Epithelial cell of prostate (primary cell): ENCODE measurements around the gene STAG3.
"Not testable (repeated sequence)": the region's sequence is repeated elsewhere in the genome, so short reads cannot be mapped to it uniquely, and the experiment has no call there.

Experiments used
- DNase-seq: peaks from one replicate; pipeline ENCODE4 v3.0.0-alpha.2; 2011; ENCODE audit warnings: low read depth, low spot score
- H3K27ac ChIP-seq: fragments of 450-650 bp; 2 replicates; pipeline ENCODE4 v1.5.1; 2017; ENCODE audit warnings: mild to moderate bottlenecking

STAG3 gene, protein sequence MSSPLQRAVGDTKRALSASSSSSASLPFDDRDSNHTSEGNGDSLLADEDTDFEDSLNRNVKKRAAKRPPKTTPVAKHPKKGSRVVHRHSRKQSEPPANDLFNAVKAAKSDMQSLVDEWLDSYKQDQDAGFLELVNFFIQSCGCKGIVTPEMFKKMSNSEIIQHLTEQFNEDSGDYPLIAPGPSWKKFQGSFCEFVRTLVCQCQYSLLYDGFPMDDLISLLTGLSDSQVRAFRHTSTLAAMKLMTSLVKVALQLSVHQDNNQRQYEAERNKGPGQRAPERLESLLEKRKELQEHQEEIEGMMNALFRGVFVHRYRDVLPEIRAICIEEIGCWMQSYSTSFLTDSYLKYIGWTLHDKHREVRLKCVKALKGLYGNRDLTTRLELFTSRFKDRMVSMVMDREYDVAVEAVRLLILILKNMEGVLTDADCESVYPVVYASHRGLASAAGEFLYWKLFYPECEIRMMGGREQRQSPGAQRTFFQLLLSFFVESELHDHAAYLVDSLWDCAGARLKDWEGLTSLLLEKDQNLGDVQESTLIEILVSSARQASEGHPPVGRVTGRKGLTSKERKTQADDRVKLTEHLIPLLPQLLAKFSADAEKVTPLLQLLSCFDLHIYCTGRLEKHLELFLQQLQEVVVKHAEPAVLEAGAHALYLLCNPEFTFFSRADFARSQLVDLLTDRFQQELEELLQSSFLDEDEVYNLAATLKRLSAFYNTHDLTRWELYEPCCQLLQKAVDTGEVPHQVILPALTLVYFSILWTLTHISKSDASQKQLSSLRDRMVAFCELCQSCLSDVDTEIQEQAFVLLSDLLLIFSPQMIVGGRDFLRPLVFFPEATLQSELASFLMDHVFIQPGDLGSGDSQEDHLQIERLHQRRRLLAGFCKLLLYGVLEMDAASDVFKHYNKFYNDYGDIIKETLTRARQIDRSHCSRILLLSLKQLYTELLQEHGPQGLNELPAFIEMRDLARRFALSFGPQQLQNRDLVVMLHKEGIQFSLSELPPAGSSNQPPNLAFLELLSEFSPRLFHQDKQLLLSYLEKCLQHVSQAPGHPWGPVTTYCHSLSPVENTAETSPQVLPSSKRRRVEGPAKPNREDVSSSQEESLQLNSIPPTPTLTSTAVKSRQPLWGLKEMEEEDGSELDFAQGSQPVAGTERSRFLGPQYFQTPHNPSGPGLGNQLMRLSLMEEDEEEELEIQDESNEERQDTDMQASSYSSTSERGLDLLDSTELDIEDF

DNA sequence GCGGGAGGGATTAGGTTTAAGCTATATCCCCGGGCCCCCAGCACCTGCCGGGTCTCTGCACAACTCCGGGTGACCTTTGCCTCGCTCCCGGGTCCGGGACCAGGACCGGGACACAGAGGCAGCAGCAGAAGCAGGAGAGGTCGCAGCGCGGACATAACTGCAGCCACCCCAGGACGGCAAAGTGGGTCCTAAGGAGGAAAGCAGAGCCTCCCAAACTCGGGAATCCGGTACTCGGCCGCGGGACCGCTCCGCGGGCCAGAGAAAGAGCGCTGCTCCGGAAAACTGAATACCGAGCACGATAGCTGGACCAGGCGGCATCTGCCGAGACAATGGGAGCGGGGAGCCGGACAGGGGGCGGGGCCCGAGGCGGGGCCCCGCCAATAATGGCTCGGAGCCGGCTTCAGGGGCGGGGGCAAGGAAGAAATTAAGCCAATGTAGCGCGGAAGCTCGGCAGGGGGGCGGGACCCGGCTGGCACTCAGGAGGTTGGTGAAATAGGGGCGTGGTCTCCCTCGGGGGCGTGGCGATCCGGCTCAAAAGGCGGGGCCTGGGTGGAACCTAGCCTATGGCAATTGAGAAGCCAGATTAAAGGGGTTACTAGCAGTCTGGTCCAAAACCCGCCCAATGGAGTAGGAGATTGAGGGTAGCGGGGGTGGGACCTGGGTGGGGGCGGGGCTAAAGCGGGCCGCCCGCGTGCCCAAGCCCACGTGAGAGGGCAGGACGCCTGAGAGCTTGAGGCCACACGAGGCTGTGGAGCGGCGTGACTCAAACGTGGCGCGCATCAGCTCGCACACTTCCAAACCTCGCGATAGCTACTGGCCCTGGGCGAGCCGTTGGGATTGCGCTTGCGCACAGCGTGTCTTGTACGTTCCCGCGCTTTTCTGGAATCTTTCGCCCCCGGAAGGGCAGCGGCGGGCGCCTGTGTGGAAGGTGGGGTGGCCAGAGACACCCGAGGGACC is at the start of gene STAG3, which contains the start of gene GPC2:
Gene STAG3, plus strand, starts transcription at position 874 of the 957 bp plus-strand sequence. CDS start 2,639 bp downstream, outside the sequence.
Gene GPC2, minus strand, starts transcription at position 337 of the 957 bp plus-strand sequence. Its CDS starts 182 bp downstream, at position 155.
- no peak within 1 kb of the TSS for H3K27ac ChIP-seq
- DNase-seq = peak; percentile 68

DNA sequence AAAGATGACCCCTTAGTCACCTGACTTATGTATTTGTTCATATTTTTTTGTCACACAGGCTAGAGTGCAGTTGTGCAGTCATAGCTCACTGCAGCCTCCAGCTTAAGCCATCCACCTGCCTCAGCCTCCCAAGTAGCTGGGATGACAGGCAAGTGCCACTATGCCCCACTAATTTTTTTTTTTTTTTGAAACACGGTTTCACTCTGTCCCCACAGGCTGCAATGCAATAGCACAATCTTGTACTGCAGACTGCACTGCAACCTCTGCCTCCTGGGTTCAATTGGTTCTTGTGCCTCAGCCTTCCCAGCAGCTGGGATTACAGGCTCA is 49.1 kb upstream of the STAG3 start:
- no peak for DNase-seq
- no peak overlapping the region for H3K27ac ChIP-seq

DNA sequence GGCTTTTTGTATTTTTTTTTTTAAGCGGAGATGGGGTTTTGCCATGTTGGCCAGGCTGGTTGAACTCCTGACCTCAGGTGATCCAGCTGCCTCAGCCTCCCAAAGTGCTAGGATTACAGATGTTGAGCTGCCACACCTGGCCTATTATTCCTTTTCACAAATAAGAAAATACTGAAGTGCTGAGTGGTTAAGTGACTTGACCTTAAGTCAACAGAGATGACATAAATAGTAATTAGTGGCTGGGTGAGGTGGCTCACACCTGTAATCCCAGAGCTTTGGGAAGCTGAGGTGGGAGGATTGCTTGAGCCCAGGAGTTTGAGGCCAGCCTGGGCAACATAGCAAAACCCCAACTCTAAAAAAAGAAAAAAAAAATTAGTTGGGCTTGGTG is 47.5 kb upstream of the STAG3 start:
- DNase-seq = not testable (repeated sequence)
- H3K27ac ChIP-seq = peak overlapping the region; percentile 40

DNA sequence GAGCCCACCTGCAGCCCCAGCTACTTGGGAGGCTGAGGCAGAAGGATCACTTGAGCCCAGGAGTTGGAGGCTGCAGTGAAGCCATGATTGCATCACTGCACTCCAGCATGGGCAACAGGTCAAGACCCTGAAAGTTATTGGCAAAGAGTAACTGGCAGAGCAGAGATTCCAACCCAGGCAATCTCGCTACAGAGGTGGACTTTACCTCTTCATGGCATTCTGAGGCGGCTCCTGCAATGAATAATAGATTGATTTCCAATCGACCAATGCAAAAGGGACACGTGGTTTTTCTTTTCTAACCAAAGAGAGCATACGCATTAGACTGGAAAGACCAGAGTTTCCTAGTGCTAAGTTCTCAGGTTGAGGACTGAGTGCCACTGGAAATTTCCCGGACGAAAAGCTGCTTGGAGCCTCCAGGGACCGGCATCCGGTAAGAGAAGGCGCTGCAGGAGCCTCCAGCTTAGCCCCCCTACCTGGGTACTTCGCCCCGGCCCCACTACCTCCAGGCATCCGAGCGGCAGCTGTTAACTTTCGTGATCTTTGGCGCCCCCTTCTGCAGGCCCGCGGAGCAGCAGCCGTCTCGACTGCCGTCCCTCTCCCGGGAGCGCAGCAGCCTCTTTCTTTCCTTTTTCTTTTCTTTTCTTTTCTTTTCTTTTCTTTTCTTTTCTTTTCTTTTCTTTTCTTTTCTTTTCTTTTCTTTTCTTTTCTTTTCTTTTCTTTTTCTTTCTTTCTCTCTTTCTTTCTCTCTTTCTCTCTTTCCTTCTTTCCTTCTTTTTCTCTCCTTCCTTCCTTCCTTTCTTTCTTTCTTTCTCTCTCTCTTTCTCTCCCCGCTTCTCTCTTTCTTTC is 46.9 kb upstream of the STAG3 start:
- DNase-seq = no peak

DNA sequence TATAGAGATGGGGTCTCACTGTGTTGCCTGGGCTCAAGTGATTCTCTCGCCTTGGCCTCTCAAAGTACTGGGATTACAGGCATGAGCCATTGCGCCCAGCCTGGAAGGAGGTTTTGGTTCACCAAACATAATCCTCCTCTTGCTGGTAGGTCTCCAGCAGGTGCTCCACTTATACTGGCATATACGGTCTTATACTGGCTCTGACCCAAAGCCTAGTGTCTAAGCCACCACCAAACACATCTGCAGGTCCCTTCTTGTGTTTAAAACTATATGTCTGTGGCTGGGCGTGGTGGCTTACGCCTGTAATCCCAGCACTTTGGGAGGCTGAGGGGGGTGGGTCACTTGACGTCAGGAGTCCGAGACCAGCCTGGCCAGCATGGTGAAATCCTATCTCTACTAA is 45.6 kb upstream of the STAG3 start:
- DNase-seq = no peak
- no peak overlapping the region for H3K27ac ChIP-seq

More for the DNA sequence above, 46.9 kb upstream of the STAG3 start:
- peak overlapping the region; percentile 40 for H3K27ac ChIP-seq

DNA sequence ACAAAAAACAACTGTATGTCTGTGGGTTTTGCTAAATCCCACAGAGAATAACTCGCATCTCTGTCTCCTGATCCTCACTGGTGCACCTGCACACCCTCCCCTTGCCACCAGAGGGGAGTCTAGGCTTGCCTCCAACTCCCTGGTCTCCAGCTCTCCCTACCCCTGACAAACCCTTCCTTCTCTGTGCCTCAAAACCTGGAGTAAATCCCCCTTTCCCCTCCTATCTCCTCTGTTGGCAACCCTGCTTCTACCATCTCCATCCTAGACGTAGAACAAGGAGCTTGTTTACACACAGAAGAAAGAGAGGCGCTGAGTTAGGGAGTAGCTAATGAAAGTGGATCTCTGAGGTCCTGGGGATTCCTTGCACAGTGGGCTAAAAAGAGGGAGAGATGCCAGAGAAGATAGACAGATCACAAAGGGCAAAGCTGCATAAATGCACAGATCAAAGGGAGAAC is 45.0 kb upstream of the STAG3 start:
- DNase-seq = no peak
- no peak overlapping the region for H3K27ac ChIP-seq

DNA sequence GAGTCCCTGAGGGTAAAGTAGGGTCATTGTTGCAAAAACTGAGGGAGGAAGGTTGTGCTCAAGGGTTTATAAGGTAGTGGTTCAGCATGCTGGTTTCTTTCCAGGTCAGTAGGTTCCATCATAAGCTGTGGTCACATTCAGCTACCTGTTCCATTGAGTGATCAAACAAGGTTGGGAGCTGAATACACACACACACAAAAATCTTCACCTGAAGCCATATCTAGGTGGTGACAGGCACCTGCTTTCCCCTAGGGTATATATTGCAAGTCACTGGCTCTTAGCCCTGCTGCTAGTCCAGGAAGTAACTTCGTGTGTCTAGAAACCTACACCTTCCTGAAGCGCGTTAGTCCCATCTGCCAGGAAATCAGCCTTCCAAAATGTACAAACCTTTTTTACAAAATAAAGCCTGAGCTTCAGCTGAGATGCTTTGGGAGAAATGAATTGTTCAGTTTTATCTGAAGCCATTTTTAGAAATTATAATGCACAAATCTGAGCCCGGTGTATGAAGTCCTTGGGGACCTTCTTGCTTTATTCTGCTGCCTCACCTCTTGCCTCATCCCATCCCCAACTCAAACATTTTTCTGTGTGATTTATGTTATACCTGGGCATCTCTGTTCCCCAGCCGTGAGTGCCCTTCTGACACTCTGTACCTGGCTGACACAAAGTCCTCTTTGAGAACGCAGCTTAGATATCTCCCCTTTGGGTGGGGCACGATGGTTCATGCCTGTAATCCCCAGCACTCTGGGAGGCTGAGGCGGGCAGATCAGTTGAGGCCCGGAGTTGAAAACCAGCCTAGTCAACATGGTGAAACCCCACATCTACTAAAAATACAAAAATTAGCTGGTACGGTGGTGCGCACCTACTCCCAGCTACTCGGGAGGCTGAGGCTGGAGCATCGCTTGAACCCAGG is 39.6 kb upstream of the STAG3 start:
- DNase-seq = no peak
- H3K27ac ChIP-seq = no peak overlapping the region

DNA sequence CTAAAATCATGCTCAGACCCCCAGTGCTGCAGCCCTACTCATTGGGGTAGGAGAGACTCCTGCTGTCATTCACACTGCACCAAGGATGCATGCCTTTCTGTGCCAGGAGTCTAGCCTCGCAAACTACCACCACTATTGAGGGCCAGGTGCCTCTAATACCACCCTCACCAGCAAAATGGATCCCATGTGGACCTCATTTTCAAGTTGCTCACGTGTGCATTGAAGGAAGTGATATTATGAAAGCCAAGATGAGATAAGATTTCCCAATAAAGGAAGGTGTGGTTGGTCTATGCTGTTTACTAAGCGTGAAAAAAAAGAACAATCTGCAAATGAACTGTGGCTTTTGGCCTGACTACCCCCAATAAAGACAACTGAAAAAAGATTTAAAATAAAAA is 36.2 kb upstream of the STAG3 start:
- DNase-seq = no peak
- H3K27ac ChIP-seq = no peak overlapping the region

DNA sequence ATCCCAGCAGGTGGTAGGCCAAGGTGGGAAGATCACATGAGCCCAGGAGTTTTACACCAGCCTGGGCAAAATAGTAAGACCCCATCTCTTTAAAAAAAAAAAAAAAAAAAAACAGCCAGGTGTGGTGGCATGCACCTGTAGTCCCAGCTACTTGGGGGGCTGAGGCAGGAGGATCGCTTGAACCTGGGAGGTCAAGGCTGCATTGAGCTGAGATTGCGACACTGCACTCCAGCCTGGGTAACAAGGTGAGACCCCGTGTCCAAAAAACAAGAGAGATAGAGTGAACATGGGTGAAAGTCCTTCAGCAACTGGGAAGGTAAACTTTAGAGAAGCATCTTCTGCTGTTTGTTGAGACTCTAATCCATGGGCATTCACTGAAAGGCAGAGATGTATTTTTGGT is 35.3 kb upstream of the STAG3 start:
- DNase-seq = no peak
- no peak overlapping the region for H3K27ac ChIP-seq

DNA sequence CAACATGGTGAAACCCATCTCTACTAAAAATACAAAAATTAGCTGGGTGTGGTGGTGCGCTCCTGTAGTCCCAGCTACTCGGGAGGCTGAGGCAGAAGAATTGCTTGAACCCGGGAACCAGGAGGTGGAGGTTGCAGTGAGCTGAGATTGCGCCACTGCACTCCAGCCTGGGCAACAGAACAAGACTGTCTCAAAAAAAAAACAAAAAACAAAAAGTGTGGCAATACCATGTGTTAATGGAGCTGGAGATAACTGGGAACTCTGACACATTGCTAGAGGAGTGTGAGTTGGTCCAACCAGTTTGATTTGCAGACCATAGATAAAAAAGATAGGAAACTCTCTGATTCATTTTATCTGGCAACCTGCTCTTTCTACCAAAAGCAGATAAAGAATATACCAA is 31.4 kb upstream of the STAG3 start:
- not testable (repeated sequence) for H3K27ac ChIP-seq
- peak; percentile 60 for DNase-seq

DNA sequence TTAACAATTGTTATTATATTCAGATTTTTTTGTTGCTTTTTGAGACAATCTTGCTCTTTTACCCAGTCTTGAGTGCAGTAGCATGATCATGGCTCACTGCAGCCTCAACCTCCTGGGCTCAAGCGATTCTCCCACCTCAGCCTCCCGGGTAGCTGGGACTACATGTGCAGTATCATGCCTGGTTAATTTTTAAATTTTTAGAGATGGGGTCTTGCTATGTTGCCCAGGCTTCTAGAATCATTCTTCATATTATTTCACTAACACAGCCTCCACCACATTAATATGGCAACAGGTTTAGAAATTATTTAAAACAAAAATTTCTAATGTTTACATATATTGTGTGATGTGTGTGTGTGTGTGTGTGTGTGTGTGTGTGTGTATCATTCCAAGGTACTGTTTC is 30.4 kb upstream of the STAG3 start:
- no peak overlapping the region for H3K27ac ChIP-seq
- no peak for DNase-seq

DNA sequence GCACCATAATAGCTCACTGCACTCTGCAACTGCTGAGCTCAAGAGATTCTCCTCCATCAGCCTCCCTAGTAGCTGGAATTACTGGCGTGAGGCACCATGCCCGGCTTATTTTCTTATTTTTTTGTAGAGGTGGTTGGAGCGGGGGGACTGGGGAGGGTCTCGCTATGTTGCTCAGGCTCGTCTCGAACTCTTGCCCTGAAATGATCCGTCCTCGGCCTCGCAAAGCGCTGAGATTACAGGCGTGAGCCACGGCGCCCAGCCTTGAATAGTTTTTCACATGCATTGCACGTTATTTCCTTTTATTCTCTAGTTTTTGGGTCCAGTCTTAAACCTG is 29.5 kb upstream of the STAG3 start:
- DNase-seq = no peak
- H3K27ac ChIP-seq = peak overlapping the region; percentile 55

DNA sequence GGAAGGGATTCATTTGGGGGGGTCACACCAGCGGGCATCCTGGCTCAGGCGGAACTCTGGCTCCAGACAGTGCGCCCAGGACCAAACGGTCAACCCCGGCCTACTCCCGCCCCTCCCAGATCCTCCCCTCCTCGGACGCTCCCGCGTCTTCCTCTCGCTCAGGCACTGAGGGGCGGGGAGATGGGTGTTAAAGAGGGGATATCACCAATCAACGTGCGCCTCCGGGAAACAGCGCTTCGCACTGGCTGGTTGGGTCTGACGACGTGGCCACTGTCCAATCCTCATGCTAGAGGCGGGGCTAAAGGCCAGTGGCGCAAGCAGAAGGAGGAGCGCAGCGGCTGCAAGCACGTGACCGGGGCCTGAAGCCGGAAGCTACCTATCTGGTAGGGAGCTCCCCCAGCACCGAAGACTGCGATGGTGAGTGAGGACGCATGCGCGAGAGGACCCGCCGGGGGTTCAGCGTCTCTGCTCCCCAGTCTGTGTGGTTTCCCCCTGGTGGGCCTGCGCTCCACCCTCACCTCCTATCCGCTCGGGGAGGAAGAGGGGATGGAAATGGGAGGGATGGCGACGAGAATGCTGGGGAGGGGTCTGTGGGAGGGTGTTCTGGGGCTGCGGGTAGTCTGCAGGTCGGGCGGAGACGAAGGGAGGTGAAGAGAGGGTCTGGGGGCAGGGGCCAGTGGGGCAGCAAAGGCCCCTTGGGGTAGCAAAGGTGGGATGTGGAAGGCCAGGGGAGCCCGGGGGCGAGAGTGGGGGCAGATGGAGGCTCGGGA is 29.0 kb upstream of the STAG3 start, which contains the start of gene LAMTOR4:
Gene LAMTOR4, plus strand, starts transcription at position 360 of the 770 bp plus-strand sequence. Its CDS starts 55 bp downstream, at position 415.
- peak; percentile 96 for DNase-seq
- H3K27ac ChIP-seq = peak within 1 kb of the TSS; percentile 55

DNA sequence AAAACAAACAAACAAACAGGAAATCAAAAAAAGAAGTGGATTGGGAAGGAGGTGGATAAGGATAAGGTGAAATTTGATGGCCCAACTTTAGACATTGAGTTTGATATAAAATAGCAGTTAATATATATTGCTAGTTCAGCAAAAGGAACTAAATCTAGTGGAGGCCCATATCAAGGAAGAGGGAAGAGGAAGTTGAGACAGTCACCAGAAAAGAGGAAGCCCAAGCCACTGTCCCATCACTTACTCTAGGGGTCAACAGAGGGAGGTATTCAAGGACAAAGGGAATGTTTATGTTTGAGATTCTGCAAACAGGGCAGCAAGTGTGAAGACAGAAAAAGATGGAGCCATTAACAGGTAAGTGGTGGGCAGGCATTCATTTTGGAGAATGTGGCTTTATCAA is 25.3 kb upstream of the STAG3 start:
- no peak for DNase-seq
- no peak overlapping the region for H3K27ac ChIP-seq

DNA sequence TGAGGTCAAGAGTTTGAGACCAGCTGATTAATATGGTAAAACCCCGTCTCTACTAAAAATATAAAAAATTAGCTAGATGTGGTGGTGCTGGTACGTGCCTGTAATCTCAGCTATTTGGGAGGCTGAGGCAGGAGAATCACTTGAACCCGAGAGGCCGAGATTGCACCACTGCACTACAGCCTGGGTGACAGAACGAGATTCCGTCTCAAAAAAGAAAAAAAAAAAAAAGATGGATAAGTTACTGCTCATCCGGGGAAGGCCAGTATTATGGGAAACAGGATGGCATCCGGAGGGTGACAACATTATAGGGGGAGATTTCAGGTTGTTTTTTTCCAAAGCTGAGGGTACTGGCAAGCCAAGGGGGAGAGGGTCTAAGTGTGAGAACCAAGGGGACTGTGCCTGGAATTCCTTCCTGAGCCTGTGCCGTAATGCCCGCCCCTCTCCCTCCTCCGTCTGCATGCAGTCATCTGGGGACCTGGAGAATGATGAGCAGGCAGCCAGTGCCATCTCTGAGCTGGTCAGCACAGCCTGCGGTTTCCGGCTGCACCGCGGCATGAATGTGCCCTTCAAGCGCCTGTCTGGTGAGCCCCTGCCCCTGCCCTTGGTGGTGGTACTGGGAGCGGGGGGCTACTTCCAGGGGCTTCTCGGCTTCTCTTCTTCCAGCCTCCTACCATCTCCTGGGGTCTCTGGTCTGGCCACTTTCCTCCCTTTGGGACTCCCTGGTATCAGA is 24.6 kb upstream of the STAG3 start:
- H3K27ac ChIP-seq = no peak overlapping the region
- no peak for DNase-seq
